ENCODE measurements around the gene IQSEC1. TPM values are rescaled to one million over a fixed set of nuclear protein-coding genes. Genes with fewer than 3 reads are reported as not detected.

The IQSEC1 gene
- total RNA-seq, 4 donors from 2014 or later, result 31.9 to 35.8 (median 34.8) TPM

- intact Hi-C loops (cut with DNase I; ENCODE audit: low total_unique reads), result no loop called here
- DNase-seq (ENCODE audit: low spot score in 2 of 2), result no peak
- 82 to 86% methylated on average over 3 of the region's 3 CpGs for WGBS, 2 donors
- TF ChIP-seq POLR2A (IDR thresholded peaks at IDR 0.05), result no peak
- TF ChIP-seq CTCF (IDR thresholded peaks at IDR 0.05), result no peak
- H3K4me3 ChIP-seq (ENCODE audit: low read depth, poor library complexity, severe bottlenecking), result no peak overlapping the region
These were observed 221.0 kb downstream of the IQSEC1 start for GRCh38 chr3:12852201-12852600.

Other genes with a start within 250 kb of the IQSEC1 start
- 1,000 to 10,000 TPM; 1,042 to 3,119 (median 2,671) TPM for gene RPL32, start 231.9 kb downstream of the IQSEC1 start, total RNA-seq

All from lower leg skin (tissue), 4 donors.